SH-SY5Y (cell line): Measurements from ENCODE around the gene ZNF598.

Source experiments
- GATA2 ChIP-seq: IDR thresholded peaks from 2 replicates; pipeline ENCODE4 v1.6.1; 2011; ENCODE audit warnings: mild to moderate bottlenecking, low read depth, low read length
- GATA3 ChIP-seq: IDR thresholded peaks from 2 replicates; pipeline ENCODE4 v1.6.1; 2011; ENCODE audit warnings: low read depth, mild to moderate bottlenecking, low read length, moderate library complexity

The ZNF598 gene

DNA sequence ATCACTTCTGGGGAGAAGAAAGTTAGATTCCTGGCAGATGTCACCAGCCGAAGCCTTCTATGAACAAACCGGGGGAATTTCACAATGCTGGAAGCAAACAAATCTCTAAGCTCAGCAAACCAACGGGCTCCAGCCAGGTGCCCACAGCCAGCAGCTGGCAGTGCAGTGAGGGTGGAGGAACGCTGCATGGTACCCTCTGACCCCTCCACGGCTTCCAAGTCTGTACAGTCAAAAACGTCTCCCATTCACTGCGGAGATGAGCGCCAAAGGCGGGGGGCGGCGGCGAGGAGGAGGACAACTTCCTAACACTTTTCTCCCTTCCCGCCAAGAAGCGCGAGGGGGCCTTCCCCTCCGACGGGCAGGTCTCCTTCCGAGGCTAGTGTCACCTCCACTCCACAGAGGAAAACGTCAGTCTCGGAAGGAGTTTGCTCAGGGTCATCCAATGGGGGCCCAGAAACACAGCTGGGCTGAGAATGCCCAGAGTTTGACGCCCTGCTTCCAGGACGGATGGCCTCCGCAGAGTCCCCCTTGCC is 924 bp downstream of the ZNF598 start:
- no peak for TF ChIP-seq GATA3
- TF ChIP-seq GATA2 = no peak

DNA sequence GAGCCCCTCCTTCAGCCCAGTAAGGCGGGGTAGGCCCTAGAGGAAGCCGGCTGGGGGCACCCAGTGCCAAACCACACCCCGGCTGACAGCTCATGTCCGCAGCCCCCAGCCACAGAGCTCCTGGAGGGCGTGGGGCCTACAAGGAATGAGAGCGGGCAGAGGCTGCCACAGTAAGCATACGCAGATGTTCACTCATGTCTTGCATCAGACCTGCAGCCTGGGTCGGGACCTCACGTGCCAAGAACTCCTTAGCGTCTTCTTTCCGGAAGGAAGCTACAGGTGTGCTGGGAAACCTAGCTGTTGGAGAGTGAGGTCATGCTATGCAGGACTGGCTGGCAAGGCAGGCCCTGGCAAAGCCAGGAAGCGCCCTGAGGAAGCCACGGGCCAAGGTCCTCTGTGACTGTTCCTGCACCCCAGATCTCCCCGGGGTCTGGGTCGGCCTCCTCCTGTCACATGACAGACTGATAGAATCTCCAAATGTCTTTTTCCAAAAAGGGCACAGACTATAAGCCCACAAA is 1.6 kb downstream of the ZNF598 start:
- TF ChIP-seq GATA3 (no peak), GATA2 (no peak)

DNA sequence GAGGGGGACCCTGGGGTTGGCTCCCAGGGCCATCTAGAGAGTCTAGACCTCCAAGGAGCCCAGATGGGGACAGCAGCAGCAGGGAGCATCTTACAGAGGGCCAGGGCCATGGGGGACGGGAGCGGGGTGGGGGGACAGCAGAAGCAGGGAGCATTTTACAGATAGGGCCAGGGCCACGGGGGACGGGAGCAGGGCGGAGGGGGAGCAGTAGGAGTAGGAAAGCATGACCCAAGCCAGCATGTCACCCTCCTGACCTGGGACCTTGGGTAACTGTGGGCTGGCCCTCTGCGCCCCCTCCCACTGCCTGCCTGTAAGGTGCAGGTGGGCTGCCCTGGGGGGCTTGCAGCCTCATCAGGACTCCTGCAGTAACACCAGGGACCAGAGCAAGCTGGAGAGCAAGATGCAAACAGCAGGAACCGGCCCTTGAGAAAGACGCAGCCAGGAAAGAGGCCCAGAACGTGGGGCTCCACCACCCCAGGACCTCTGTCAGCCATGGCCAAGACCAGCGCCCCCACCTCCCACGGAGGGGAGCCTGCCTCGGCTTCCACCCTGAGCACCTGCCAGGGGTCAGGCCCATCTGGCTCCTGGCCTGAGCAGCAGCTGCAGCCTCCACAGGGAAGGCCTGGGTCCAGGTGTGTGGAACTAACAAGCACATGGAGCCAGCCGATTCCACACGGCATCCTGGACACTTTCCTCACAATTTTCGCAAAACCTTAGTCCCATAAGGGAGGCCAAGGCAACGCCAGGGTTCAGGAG is 2.4 kb downstream of the ZNF598 start:
- TF ChIP-seq GATA2 = no peak
- TF ChIP-seq GATA3 = no peak

DNA sequence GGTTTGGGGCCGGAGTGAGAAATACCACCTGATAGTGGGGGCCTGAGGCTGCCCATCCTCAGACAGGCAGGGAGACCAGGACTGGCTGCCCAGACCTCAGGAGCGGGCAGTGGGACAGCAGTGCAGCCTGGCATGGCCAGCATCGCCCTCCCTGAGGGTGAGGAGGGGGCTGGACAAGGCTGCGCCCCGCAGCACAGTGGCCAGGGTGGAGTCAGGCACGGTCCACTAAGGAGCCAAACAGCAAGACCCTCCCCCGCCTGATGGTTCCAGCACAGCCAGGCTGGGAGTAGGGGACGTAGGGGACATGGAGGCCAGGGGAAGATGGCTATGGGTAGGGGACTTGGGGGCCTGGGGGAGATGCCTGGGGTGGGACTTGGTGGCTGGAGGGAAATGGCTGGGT is 3.3 kb downstream of the ZNF598 start:
- TF ChIP-seq GATA3 = no peak
- no peak for TF ChIP-seq GATA2

DNA sequence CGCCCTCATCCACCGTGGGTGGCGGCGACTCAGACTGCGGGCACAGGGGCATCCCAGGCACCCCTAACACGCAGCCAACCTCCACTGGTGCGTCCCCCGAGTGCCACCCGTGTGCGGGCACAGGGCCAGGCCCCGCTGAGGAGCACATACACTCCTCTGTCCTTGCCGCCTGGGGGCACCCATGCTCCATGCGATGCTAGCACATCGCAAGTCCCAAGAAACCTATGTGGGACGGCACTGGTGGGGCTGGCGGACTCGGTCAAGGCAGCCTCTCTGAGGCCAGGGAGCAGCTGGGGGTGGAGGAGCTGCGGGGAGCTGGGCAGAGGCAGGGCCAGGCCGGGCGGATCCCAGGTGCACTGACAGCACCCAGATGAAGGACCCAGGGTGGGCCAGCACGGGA is 4.0 kb downstream of the ZNF598 start:
- TF ChIP-seq GATA2 (no peak), GATA3 (no peak)

DNA sequence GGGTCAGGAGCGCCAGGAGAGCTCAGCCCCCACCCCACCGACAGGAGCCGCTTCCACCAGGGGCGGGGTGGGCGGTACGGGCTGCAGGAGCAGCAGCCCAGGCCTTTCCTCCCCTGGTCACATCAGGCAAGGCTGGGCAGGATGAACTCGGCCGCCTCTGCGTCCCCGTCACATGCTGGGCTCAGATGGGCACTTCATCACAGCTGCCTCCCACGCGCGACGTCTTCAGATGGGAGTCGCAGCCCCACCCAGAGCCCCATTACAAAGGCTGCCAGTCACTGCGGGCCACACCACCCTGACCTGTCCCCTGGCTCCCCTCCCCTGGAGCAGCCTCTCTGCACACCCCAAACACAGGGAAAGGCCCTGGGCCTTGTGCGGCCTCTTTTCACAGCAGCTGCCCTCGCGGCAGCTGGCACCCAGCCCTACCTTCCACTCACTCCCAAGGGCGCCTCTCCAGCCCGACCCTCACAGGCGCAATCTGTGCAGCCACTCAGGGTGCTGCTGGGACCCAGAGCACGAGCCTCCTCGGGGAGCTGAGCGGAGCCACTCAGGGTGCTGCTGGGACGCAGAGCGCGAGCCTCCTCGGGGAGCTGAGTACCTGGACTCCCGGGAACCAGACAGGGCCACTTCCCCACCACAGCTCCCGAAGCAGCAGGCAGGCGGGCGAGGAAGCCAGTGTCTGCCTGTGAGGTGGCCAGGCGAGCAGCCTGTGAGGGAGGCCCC is 4.7 kb downstream of the ZNF598 start:
- TF ChIP-seq GATA3 (no peak), GATA2 (no peak)

DNA sequence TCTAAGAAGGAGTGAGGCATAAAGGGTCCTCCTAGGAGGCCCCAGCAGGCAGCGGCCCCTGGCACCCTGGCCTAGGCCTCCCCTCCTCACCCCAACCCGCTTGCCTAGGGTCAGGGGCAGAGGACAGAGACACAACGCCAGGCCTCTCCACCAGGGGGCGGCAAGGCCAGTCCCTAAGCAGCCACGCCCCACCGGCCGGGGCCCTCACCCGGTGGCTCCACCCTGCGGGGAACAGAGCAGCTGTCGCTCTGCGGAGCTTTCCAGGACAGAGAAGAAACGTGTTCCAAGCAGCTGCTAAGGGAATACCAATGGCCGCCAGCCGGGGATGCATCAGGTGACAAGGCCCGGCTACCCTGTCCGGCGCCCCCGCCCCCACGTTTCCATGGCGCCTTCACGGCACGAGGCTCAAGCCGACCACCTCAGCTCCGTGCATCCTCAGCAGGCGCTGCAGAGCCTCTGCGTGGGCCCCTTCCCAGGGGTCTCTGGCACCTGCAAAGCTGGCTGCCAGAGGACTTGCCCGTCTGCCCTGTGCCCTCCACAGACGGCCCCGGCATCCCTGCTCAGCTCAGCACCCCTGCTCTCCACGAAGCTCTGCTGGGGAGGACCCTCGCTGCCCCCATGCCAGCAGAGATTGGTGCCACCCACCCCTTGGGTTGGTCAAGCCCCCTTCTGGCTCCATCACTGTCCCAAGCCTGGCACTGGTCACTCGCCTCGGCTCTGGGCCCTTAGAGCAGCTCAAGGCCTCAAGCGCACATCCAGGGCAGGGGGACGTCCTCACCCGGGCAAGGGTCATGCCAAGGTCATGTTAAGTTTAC is 5.6 kb downstream of the ZNF598 start:
- TF ChIP-seq GATA2 (no peak), GATA3 (no peak)

DNA sequence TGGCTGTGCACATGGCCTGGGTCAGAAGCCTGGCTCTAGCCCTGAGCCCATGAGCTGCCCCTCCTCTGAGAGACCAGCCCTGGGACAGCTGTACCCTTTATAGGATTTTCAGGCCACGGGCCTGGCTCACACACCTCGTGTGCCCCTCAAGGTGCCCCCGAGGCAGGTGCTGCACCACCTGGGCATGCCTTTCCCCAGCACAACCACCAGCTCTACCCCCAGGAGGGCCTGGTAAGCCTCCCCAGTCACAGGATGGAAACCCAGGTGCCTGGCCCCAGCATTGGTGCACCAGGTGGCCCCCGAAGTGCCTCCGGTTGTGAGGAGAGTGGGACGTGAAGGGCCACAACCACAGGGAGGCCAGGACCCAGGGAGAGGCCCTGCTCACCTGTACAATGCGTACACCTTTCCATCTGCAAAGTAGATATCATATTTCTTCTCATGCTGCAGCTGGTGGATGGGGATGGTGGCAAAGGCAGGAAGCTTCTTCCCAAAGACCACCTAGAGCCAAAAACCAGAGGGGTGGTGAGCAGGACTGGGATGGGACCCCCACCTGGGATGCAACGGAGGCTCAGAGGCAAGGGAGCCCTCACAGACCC is 6.3 kb downstream of the ZNF598 start:
- TF ChIP-seq GATA3 (no peak), GATA2 (no peak)

DNA sequence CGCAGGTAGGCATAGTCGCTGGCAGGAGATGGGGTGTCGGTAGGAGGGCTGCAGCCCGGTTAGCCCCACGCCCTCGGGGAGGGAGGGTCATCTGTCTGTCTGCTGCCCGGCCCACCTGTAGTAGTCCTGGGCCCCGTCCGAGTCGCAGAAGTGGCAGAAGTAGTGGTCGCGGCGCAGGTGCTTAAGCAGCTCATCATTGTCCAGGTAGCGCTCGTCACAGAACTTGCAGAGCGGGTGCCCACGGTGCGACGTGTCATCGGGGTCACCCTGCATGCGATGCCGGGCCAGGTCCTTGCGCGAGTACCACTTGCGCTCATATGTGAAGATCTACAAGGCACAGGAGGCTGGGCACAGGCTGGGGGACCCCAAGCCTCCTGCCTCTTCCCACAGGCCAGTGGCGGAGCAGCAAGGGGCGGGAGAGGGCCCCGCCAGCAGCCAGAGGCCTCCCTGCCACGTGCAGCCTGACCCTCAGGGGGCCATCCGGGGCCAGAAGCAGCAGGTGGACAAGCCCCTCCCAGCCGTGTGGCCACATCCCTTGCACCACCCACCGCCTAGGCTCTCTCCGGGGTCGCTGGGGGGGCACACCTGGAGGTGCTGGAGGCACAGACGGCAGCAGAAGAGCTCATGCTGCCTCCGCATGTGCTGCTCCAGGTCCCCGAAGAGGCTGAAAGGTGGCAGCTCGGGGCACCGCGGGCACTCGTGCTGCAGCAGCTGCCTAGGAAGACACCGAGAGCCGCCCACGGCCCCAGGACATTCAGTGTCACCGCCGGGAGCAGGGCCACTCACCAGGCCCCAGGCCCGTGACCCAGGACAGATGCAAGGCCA is 7.0 kb downstream of the ZNF598 start:
- no peak for TF ChIP-seq GATA3
- TF ChIP-seq GATA2 = no peak

DNA sequence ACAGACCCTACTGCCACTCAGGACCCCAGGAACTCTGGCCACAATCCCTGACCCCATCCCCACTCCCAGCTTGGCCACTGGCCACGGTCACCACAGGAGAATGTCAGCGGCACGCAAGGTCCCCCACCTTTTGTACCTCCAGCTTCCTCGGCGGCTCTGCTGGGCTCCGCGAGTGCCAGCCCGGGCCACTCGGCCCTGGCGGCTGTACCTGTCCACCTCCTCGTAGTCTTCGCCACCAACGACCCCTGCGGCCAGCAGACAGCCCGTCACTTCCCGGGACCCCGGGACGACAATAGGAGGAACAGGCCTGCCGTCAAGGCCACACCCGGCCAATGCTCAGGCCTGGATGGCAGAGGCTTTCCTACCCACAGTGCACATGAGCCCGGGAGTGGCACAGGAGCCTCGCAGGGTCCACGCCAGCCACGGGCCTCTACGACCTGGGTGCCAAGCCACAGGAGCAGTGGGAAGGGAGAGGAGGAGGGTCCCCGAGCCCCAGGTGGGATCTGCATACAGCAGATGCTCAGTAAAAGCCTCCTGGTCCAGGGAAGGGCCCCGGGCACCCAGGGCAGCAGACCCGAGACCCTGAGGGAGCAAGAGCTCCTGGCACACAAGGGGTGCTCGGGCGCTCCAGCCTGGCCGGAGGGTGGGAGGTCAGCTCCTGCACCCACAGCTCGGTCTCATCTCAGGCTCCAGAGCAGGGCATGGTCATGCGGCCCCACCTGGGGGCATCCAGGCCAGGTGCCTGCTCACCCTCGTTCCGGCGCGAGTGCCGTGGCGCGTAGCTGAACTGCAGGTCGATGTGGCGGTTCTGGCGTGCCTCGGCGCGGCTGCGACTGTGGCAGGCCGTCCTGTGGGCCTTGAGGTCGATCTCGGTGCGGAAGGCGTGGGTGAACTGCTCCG is 7.9 kb downstream of the ZNF598 start:
- TF ChIP-seq GATA2 (no peak), GATA3 (no peak)

DNA sequence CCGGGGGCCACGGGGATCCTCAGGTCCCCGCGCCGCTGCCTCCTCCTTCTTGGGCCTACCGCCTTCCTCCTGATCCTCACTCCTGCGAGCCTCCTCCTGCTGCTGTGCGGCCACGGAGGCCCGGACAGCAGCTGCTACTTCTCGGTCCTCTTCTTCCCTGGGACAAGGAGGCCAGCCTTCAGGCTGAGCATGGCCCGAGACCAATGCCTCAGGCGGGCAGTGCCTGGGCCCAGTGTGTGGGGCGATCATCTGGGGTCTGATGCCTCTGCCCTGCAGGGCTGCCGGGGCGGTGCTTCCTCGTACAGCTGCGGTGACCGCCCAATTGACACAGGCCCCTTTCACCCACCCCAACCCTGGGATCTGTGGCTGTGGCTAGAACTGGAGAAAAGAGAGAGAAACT is 8.6 kb downstream of the ZNF598 start:
- TF ChIP-seq GATA2 (no peak), GATA3 (no peak)

DNA sequence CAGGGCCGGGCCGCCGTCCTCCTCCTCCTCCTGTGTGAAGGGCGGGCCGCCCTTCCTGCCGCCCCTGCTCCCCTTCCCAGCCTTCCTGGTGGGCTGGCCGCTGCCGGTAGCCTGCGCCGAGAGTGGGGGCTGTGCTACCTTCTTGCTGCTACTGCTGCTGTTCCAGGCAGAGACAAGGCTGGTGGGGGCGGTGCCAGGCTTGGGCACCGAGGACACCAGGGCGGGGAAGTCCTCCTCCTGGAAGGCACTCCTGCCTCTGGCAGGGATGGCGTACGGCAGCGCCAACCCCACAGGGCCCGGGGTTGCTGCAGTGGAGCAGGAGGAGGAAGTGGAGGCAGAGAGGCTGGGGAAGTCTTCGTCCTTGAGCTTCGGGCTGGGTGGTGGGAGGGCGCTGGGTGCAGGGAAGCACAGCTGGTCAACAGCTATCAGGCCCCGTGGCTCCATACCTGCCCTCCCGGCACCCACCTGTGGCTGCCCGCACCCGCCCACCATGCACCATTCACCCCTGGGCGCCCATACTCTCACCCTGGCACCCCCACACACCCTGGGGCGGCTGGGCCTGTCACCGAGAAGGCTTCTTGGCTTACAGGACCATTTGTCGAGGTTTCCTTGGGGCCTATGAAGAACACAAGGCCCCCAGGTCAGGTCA is 9.6 kb downstream of the ZNF598 start:
- TF ChIP-seq GATA2 = no peak
- TF ChIP-seq GATA3 = no peak
